Measurements from ENCODE around the gene DGCR2. TPM values are rescaled to one million over a fixed set of nuclear protein-coding genes. Genes with fewer than 3 reads are reported as not detected.

The DGCR2 gene
- total RNA-seq, 1 donor from 2014 or later, result 20.6 TPM

GRCh38 chr22:19019029-19019678 lies 103.1 kb downstream of the DGCR2 start:
- no peaks in the 10 kb centered on the region for H3K27me3 Mint-ChIP-seq (ENCODE audit: insufficient read depth, low read depth)
- H3K4me3 Mint-ChIP-seq, result no peak overlapping the region
- no peak overlapping the region for H2AFZ ChIP-seq (replicated peaks)
- no peaks in the 10 kb centered on the region for H3K4me1 Mint-ChIP-seq
- no peaks in the 10 kb centered on the region for H3F3A ChIP-seq (ENCODE audit: low read depth)
- no peak overlapping the region for H3K27ac ChIP-seq
- no peaks in the 10 kb centered on the region for H3K36me3 Mint-ChIP-seq
- H3K9me3 Mint-ChIP-seq, result no peaks in the 10 kb centered on the region
- no peak overlapping the region for H3K4me3 ChIP-seq
- no peaks in the 10 kb centered on the region for H3K27me3 ChIP-seq
- DNase-seq (ENCODE audit: low spot score), result no peak
- no peak overlapping the region for H3K4me2 ChIP-seq
- H3K9me3 ChIP-seq (ENCODE audit: low read depth), result no peaks in the 10 kb centered on the region
- H4K20me1 ChIP-seq (ENCODE audit: low read depth), result no peaks in the 10 kb centered on the region
- no peaks in the 10 kb centered on the region for H3K79me2 ChIP-seq (ENCODE audit: low read depth)
- no peaks in the 10 kb centered on the region for H3K4me1 ChIP-seq
- H3K27ac Mint-ChIP-seq, result no peak overlapping the region
- TF ChIP-seq EZH2 (IDR thresholded peaks at IDR 0.05) (no peak), CTCF (IDR thresholded peaks at IDR 0.05) (no peak), EZH2phosphoT487 (IDR thresholded peaks at IDR 0.05) (no peak)
- no peak overlapping the region for H3K9ac ChIP-seq
- H3K36me3 ChIP-seq, result no peaks in the 10 kb centered on the region

- TF ChIP-seq CTCF (IDR thresholded peaks at IDR 0.05) (no peak), EZH2 (IDR thresholded peaks at IDR 0.05) (no peak), EZH2phosphoT487 (IDR thresholded peaks at IDR 0.05) (no peak)
- no peaks in the 10 kb centered on the region for H3K9me3 ChIP-seq (ENCODE audit: low read depth)
- H3K4me2 ChIP-seq, result no peak overlapping the region
- Mint-ChIP-seq H3K27me3 (ENCODE audit: insufficient read depth, low read depth) (no peaks in the 10 kb centered on the region), H3K27ac (no peak overlapping the region), H3K9me3 (no peaks in the 10 kb centered on the region), H3K4me1 (no peaks in the 10 kb centered on the region), H3K36me3 (no peaks in the 10 kb centered on the region), H3K4me3 (no peak overlapping the region)
- no peaks in the 10 kb centered on the region for H3K4me1 ChIP-seq
- no peaks in the 10 kb centered on the region for H3K36me3 ChIP-seq
- H4K20me1 ChIP-seq (ENCODE audit: low read depth), result no peaks in the 10 kb centered on the region
- no peak overlapping the region for H3K27ac ChIP-seq
- no peaks in the 10 kb centered on the region for H3K79me2 ChIP-seq (ENCODE audit: low read depth)
- H3K27me3 ChIP-seq, result no peaks in the 10 kb centered on the region
- no peak overlapping the region for H3K4me3 ChIP-seq
- H3F3A ChIP-seq (ENCODE audit: low read depth), result no peaks in the 10 kb centered on the region
- H3K9ac ChIP-seq, result no peak overlapping the region
- H2AFZ ChIP-seq (replicated peaks), result no peak overlapping the region
- DNase-seq (ENCODE audit: low spot score), result no peak
Observed at GRCh38 chr22:19018256-19018655, 104.0 kb downstream of the DGCR2 start.

GRCh38 chr22:19016081-19016766 lies 106.0 kb downstream of the DGCR2 start:
- Mint-ChIP-seq H3K27ac (no peak overlapping the region), H3K36me3 (no peaks in the 10 kb centered on the region), H3K9me3 (no peaks in the 10 kb centered on the region), H3K27me3 (ENCODE audit: insufficient read depth, low read depth) (no peaks in the 10 kb centered on the region), H3K4me1 (no peaks in the 10 kb centered on the region), H3K4me3 (no peak overlapping the region)
- no peaks in the 10 kb centered on the region for H3K79me2 ChIP-seq (ENCODE audit: low read depth)
- H3K4me3 ChIP-seq, result no peak overlapping the region
- no peaks in the 10 kb centered on the region for H4K20me1 ChIP-seq (ENCODE audit: low read depth)
- no peak overlapping the region for H3K4me2 ChIP-seq
- H3F3A ChIP-seq (ENCODE audit: low read depth), result no peaks in the 10 kb centered on the region
- H3K9me3 ChIP-seq (ENCODE audit: low read depth), result no peaks in the 10 kb centered on the region
- no peak overlapping the region for H3K9ac ChIP-seq
- no peaks in the 10 kb centered on the region for H3K36me3 ChIP-seq
- no peaks in the 10 kb centered on the region for H3K4me1 ChIP-seq
- TF ChIP-seq EZH2 (IDR thresholded peaks at IDR 0.05), result no peak
- no peak for TF ChIP-seq EZH2phosphoT487 (IDR thresholded peaks at IDR 0.05)
- TF ChIP-seq CTCF (IDR thresholded peaks at IDR 0.05), result no peak
- H3K27me3 ChIP-seq, result no peaks in the 10 kb centered on the region
- H3K27ac ChIP-seq, result no peak overlapping the region
- DNase-seq (ENCODE audit: low spot score), result no peak
- no peak overlapping the region for H2AFZ ChIP-seq (replicated peaks)
